Left lung (tissue), 10 donors: ENCODE data around the gene TOLLIP. TPM values are rescaled to one million over a fixed set of nuclear protein-coding genes. Genes with fewer than 3 reads are reported as not detected.

Experiments used
- ATAC-seq: fragments of 200-7000 bp; cut with Tn5 transposase; one replicate; pipeline ENCODE4 v1.9.1; 2020; ENCODE audit warnings: moderate library complexity
- DNase-seq, 4 donors: peaks; one replicate each; pipeline ENCODE4 v3.0.0-alpha.2; 2013 to 2020
- H3K27ac ChIP-seq, 2 donors: fragments of 200-600 bp; sonication (generic) in 1 of 2; one replicate each; pipeline versions ENCODE4 v1.5.0 to v1.8.0; 2020 to 2021
- H3K27me3 ChIP-seq, 2 donors: fragments of 200-600 bp; sonication (generic) in 1 of 2; one replicate each; pipeline versions ENCODE4 v1.5.0 to v1.8.0; 2020 to 2021
- H3K36me3 ChIP-seq, 2 donors: fragments of 200-600 bp; sonication (generic) in 1 of 2; one replicate each; pipeline versions ENCODE4 v1.5.0 to v1.8.0; 2020 to 2021
- H3K4me1 ChIP-seq, 2 donors: fragments of 200-600 bp; one replicate each; pipeline ENCODE4 v1.8.0; 2021
- H3K4me3 ChIP-seq, 2 donors: fragments of 200-600 bp; sonication (generic) in 1 of 2; one replicate each; pipeline versions ENCODE4 v1.5.0 to v1.8.0; 2020 to 2021; ENCODE audit warnings: mild to moderate bottlenecking in 1 of 2
- H3K9me3 ChIP-seq, 2 donors: fragments of 200-600 bp; sonication (generic) in 1 of 2; one replicate each; pipeline versions ENCODE4 v1.5.0 to v1.8.0; 2020 to 2021
- intact Hi-C, 2 donors: fragments of 100-400 bp; cut with DNase I; formaldehyde crosslinking; loops; one replicate each; pipeline versions ENCODE4 v1.11.2 to v1.14.2; 2022
- polyA plus RNA-seq, 6 donors: library from polyadenylated mRNA; unstranded; fragments of 120-200 nt; gene quantifications; one replicate each; pipeline ENCODE4 v1.2.1, GENCODE V29; 2013; ENCODE audit not compliant: insufficient read length in 6 of 6
- total RNA-seq, 2 donors: library from RNA; stranded (reverse); fragmentation: NEBNext Ultra II Directional; extraction: Animal tissue kit (Norgen Biotek cat#: 25700); gene quantifications; one replicate each; pipeline ENCODE4 v1.2.1, GENCODE V29; 2021
- TF ChIP-seq, protein P1 (sequence below), 2 donors: fragments of 200-600 bp; sonication (generic) in 1 of 2; IDR thresholded peaks; one replicate each; pipeline versions ENCODE4 v1.5.0 to v1.8.0; 2021; ENCODE audit warnings: antibody characterized with exemption in 2 of 2
- donor health status: DM: no; HTN: yes; CAD: no.
- donor health status: DM: no; HTN: no; CAD: no.

TOLLIP gene
- total and polyA plus RNA-seq, 8 donors, result 22.4 to 63.5 (median 27.2) TPM

DNA sequence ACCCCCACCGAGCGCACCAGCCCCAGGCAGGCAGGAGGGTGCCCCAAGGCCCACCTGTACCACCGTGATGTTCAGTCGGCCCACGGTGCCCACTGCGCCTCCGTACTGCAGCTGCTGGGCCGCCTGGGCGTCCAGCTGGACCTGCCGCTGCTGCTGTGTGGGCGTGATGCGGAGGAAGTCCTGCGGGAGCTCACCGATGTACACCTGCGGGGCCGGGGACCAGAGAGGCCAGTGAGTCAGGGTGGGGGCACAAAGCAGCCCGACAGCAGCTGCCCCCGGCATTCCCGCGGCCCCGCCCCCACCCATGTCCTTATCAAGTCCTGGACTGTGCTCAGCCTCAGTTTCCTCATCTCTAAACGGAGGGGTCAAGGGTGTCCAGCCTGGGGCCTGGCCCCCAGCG is 13.8 kb downstream of the TOLLIP start:
- H3K4me1 ChIP-seq, result peaks cover 13 to 29% of the 10 kb centered on the region in 2 donors
- ATAC-seq (no peak), DNase-seq (peak in 1 of 4 donors; percentile 22)
- intact Hi-C loops, result loop anchor here in 1 of 2 donors (10.0 kb wide), 1 partner anchor 219 kb away; no protein-coding TSS in a partner anchor
- TF ChIP-seq, protein P1, sequence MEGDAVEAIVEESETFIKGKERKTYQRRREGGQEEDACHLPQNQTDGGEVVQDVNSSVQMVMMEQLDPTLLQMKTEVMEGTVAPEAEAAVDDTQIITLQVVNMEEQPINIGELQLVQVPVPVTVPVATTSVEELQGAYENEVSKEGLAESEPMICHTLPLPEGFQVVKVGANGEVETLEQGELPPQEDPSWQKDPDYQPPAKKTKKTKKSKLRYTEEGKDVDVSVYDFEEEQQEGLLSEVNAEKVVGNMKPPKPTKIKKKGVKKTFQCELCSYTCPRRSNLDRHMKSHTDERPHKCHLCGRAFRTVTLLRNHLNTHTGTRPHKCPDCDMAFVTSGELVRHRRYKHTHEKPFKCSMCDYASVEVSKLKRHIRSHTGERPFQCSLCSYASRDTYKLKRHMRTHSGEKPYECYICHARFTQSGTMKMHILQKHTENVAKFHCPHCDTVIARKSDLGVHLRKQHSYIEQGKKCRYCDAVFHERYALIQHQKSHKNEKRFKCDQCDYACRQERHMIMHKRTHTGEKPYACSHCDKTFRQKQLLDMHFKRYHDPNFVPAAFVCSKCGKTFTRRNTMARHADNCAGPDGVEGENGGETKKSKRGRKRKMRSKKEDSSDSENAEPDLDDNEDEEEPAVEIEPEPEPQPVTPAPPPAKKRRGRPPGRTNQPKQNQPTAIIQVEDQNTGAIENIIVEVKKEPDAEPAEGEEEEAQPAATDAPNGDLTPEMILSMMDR (IDR thresholded peaks at IDR 0.05), result no peak
- no peak overlapping the region for H3K27ac ChIP-seq
- no peaks in the 10 kb centered on the region for H3K27me3 ChIP-seq
- H3K9me3 ChIP-seq, result no peaks in the 10 kb centered on the region
- peaks cover 0 to 57% of the 10 kb centered on the region in 2 donors for H3K36me3 ChIP-seq
- H3K4me3 ChIP-seq, result no peak overlapping the region

DNA sequence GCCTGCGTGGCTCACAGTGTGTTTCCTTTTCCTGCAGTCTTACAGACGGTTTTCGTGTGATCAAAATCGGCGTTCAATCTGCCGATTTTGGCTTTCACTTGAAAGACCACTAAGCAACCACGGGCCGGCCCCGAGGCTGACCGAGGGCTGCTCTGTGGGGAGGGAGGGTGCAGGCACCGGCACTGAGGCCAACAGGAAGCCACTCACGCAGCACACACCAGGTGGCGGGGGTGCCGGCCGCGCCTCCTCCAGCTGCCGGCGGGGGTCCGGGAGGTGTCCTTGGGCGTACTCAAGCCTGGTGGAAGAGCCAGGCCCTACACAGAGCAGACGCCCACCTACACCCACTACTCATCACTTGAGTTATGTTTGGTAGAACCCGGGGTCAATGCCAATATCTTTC is 14.3 kb downstream of the TOLLIP start:
- no peaks in the 10 kb centered on the region for H3K27me3 ChIP-seq
- intact Hi-C loops, result loop anchor here in 1 of 2 donors (10.0 kb wide), 1 partner anchor 220 kb away; no protein-coding TSS in a partner anchor
- no peaks in the 10 kb centered on the region for H3K9me3 ChIP-seq
- peaks cover 0 to 62% of the 10 kb centered on the region in 2 donors for H3K36me3 ChIP-seq
- peaks cover 13 to 27% of the 10 kb centered on the region in 2 donors for H3K4me1 ChIP-seq
- no peak overlapping the region for H3K4me3 ChIP-seq
- no peak overlapping the region for H3K27ac ChIP-seq
- ATAC-seq, result no peak
- TF ChIP-seq, protein P1 (IDR thresholded peaks at IDR 0.05), result no peak
- DNase-seq, result peak in 1 of 4 donors; percentile 18

DNA sequence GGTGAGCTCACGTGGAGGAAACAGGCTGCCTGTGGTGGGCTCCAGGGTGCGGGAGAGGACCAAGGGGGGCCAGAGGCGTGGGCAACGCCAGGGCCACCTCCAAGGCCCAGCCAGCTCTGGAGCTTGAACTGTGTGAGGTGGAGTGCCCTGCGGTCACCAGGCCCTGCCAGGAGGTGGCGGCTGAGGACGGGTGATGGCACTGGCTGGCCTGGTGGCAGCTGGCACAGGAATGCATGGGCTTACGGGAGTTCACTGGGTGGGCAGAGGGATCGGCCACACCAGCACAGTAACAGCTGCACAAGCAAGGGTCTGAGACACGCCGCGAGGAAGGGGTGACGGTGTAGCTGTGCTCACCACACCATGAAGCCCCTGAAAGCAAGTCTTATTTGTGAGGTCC is 15.8 kb downstream of the TOLLIP start:
- H3K4me1 ChIP-seq, result peaks cover under 1 to 13% of the 10 kb centered on the region in 2 donors
- H3K27me3 ChIP-seq, result no peaks in the 10 kb centered on the region
- no peak overlapping the region for H3K4me3 ChIP-seq
- H3K27ac ChIP-seq, result no peak overlapping the region
- peaks cover 0 to 76% of the 10 kb centered on the region in 2 donors for H3K36me3 ChIP-seq
- intact Hi-C loops, result loop anchor here in 1 of 2 donors (10.0 kb wide), 1 partner anchor 221 kb away; no protein-coding TSS in a partner anchor
- ATAC-seq (peak; percentile 64), DNase-seq (peak in 2 of 4 donors; percentile 34 to 73)
- no peaks in the 10 kb centered on the region for H3K9me3 ChIP-seq
- TF ChIP-seq, protein P1 (IDR thresholded peaks at IDR 0.05), result no peak

DNA sequence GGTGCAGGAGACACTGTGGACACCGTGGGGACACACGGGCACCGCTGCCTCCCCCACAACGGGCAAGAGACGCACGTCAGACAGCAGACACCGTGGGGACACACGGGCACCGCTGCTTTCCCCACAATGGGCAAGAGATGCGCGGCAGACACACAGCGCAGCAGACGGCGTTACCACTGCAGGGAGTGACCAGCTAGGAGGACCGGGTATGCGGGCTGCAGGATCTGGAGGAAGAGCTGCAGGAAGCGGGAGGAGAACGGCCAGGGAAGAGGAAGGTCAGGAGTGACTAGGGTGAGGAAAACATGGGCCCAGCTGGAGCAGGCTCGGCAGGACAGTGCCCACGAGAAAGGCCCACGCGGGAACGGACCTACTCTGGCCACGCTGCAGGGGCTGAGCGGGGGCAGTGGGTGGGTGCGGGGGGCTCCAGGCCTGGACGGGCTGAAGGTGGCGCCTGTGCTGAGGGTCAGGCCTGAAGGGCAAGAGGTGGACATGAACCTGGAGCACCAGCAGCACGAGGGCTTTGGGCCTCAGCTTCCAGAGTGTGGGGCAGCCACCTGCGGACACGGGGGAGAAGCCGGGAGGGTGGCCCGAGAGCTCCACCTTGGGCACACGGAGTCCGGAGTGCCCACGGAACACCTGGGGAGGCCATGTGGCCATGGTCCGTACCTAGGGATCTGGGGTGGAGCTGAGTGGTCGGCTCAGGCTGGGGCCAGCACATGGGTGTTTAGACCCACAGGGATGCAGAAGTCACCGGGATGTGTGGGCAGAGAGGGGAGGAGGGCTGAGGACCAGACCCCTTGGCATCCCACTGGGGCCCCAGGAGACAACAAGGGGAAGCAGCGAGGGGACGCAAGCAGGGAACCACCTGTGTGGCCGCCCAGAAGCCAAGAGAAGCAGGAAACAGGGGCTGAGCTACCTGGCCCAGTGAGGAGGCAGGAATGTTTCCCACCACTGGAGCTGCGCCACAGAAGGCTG is 16.5 kb downstream of the TOLLIP start:
- ATAC-seq (no peak), DNase-seq (peak in 2 of 4 donors; percentile 28 to 57)
- Histone ChIP-seq H3K4me1 (peaks cover 0 to 6% of the 10 kb centered on the region in 2 donors), H3K27ac (no peak overlapping the region), H3K36me3 (peaks cover 0 to 79% of the 10 kb centered on the region in 2 donors), H3K27me3 (no peaks in the 10 kb centered on the region), H3K4me3 (no peak overlapping the region), H3K9me3 (no peaks in the 10 kb centered on the region)
- intact Hi-C loops, result loop anchor here in 1 of 2 donors (10.0 kb wide), 1 partner anchor 222 kb away; no protein-coding TSS in a partner anchor
- TF ChIP-seq, protein P1 (IDR thresholded peaks at IDR 0.05), result no peak
